Sigmoid colon (tissue), 4 donors: ENCODE results near the gene GRPEL1.

Source experiments
- CTCF ChIP-seq, 4 experiments: fragments of 450-650 bp in 3 of 4; fragments of 200-600 bp in 1 of 4; IDR thresholded peaks; one replicate each; pipeline ENCODE4 v1.5.1; 2016 to 2019; ENCODE audit warnings: antibody characterized with exemption in 4 of 4, mild to moderate bottlenecking in 3 of 4, moderate library complexity in 2 of 4
- EP300 ChIP-seq, 4 donors: sonication (generic); formaldehyde crosslinking; IDR thresholded peaks; one replicate each; pipeline ENCODE4 v1.6.1; 2017; ENCODE audit warnings: antibody characterized with exemption in 4 of 4
- POLR2A ChIP-seq, 2 donors: fragments of 450-650 bp; IDR thresholded peaks; one replicate each; pipeline ENCODE4 v1.6.1; 2016; ENCODE audit warnings: antibody characterized with exemption in 2 of 2, mild to moderate bottlenecking in 2 of 2, moderate library complexity in 2 of 2
- POLR2AphosphoS5 ChIP-seq, 4 donors: sonication (generic); formaldehyde crosslinking; IDR thresholded peaks; one replicate each; pipeline ENCODE4 v1.6.1; 2017; ENCODE audit warnings: antibody characterized with exemption in 4 of 4

- no peak for TF ChIP-seq CTCF (IDR thresholded peaks at IDR 0.05)
- no peak for TF ChIP-seq POLR2A (IDR thresholded peaks at IDR 0.05)
- no peak for TF ChIP-seq EP300 (IDR thresholded peaks at IDR 0.05)
- TF ChIP-seq POLR2AphosphoS5 (IDR thresholded peaks at IDR 0.05), result no peak
Measured at GRCh38 chr4:7052313-7052712, 15.6 kb downstream of the GRPEL1 start.
